ENCODE measurements around the gene TRMT10A.

DNA sequence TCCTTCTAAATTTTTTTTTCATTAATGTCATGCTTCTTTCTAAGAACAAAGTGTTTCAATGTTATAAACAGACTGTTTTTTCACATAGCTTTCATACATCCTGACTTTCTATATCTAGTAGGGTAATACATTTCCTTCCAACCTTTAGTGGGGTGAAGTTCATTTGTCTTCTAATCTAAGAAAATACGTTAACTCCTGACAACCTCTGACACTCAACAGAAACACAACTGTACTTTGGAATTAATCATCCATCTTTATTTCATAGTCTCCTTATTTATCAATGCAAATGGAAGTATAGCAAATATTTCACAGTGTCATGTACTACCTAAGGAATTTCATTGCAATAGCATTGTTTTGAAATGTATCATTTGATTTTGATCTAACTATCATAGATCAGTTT, 8.0 kb upstream of the TRMT10A start:
- TF ChIP-seq POLR2AphosphoS5 (IDR thresholded peaks at IDR 0.05; ENCODE audit: low read depth, low read length) (no peak), POLR2A (IDR thresholded peaks at IDR 0.05; ENCODE audit: low read depth, low read length) (no peak)
